GM18502 (cell line): ENCODE data around the gene MAP3K7.

Source experiments
- ATAC-seq: cut with Tn5 transposase; IDR thresholded peaks from one replicate; pipeline ENCODE4 v1.9.1; 2021; ENCODE audit warnings: mild to moderate bottlenecking; ENCODE audit not compliant: unreplicated experiment, poor library complexity

The MAP3K7 gene

GRCh38 chr6:90490030-90490716 is 96.7 kb downstream of the MAP3K7 start:
- no peak for ATAC-seq

GRCh38 chr6:90488816-90489215 is 98.1 kb downstream of the MAP3K7 start:
- no peak for ATAC-seq

GRCh38 chr6:90485635-90486277 is 101.1 kb downstream of the MAP3K7 start:
- ATAC-seq, result peak; percentile 52

GRCh38 chr6:90484903-90485302 is 102.0 kb downstream of the MAP3K7 start:
- no peak for ATAC-seq

DNA sequence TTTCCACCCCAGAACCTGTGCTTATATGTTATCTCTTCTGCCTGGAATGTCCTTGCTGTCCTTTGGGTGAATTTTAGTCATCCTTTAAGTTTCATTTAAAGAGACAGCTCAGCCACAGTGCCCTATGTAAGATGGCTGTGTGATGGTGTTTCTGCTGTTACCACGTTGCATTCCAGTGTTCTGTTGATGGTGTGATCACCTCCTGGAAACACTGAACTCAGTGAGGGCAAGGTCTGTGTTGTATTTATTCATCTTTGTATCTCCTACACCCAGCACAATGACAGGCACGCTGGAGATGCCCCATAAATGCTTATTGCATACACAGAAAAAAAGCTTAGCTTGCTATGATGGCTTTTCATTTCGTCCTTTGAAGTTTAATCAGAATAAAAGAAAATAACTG is 102.5 kb downstream of the MAP3K7 start:
- no peak for ATAC-seq

DNA sequence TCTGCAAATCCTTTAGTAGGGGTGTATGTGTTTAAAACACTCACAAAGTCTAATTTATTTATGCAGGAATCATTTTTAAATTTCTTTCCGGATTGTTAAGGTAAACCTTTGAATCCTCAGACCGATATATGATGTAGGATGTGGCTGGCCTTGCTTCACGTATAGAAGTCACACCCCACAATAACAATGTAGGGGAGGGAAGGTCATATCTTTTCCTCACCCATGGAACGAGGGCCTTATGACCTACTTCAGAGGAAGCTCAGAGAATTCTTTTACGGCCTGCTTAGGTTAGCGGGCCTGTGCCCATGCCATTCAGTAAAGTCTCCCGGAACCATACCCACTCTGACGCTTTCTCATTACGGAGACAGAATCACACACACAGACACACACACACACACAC is 102.9 kb downstream of the MAP3K7 start:
- no peak for ATAC-seq

DNA sequence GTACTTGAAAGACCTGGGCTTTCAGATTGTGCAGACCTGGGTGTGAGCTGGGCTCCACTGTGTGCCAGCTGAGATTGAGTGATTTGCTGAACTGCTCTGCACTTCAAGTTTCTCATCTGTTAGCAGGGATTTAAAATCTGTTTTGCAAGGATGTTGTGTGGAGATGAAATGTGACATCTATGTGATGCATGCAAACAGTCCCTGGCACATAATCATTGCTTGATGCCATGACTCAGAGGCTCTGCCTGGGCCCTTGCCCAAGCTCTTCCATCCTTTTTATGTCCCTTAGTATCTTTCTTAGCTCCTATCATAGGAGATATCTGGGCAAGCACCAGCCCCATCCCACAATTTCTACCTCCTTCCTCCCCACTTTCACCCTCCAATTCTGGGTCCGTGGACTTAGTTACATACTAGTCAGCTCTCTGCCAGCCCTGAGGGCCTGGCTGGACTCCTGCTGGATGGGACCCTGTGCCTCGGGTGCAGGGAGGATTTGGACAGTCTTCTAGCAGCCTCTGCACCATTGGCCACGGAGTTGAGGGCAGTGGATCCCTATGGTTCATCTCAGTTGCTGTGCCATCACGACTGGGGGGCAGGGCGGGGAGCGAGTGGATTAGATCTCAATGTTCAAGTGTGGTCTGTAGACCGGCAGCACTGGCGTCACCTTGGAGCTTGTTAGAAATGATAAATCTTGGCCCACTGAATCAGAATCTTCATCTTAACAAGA is 103.6 kb downstream of the MAP3K7 start:
- no peak for ATAC-seq

GRCh38 chr6:90480666-90481065 is 106.2 kb downstream of the MAP3K7 start:
- no peak for ATAC-seq

DNA sequence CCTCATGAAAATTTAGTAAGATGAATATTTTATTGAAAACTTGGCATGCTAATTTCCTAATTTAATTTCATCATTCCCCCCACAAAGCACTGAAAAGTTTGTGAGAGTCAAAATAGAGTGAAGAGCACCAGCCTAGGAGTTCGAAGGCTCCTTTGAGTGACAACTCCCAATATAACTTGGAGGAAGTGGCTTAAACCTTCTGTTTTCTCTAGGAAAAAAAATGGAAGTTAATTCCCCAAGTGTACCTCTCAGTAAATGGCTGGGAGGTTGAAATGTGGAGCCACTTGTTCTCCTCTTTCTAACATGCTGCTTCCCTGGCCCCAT is 107.3 kb downstream of the MAP3K7 start:
- ATAC-seq, result no peak

- ATAC-seq, result peak; percentile 88
Measured at GRCh38 chr6:90478789-90479602, 107.9 kb downstream of the MAP3K7 start.

DNA sequence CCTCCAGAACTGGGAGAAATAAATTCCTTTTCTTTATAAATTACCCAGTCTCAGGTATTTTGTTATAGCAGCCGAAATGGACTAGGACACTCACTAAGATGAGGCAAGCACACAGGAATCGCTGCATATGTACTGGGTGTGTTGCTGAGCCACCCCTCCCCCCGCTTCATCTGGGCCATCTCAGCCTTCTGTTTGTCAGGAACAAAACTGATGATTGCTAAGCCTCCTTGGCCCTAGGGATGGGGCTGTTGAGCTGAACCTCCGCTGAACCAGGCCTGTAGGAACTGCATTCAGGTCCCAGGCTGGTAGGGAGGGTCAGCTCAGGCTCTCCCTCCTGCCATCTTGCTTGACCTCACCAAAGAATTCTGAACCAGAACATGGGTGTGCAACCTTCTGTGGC is 108.6 kb downstream of the MAP3K7 start:
- no peak for ATAC-seq

- no peak for ATAC-seq
Measured at GRCh38 chr6:90477366-90477765, 109.5 kb downstream of the MAP3K7 start.

DNA sequence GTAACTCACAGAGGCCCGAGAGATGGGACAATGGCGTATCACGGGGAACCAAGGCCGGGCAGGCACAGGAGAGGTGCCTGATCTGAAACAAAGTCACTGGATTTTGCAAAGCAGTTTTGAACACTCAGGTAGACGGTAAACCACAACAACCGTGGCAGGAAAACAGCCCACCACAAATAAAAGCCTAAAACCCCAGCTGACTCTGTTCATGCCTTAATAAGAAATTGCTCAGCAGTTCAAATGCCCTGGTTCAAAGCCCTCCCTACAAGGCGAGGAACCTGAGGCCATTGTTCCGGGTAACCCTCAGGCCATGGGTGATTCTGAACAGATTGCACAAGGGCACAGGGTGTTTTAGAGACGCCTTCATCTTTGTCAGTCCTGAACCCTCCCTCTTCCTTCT is 114.2 kb downstream of the MAP3K7 start:
- no peak for ATAC-seq

DNA sequence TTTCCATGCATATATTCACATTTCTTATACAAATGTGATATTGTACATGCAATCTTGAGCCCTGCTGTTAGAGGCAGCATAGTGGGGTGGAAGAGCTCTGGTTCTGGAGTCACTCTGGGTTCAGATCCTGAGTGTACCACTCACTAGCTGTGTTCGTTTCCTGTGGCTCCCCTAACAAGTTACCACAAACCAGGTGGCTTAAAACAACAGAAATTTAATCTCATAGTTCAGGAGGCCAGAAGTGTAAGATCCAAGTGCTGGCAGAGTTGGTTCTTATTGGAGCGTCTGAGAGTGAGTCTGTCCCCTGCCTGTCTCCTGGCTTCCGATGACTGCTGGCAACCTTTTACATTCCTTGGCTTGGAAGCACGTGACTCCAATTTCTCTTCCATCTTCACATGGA is 115.6 kb downstream of the MAP3K7 start:
- no peak for ATAC-seq

- ATAC-seq, result no peak
Measured at GRCh38 chr6:90469906-90470305, 117.0 kb downstream of the MAP3K7 start.

GRCh38 chr6:90468859-90469258 is 118.0 kb downstream of the MAP3K7 start:
- no peak for ATAC-seq

DNA sequence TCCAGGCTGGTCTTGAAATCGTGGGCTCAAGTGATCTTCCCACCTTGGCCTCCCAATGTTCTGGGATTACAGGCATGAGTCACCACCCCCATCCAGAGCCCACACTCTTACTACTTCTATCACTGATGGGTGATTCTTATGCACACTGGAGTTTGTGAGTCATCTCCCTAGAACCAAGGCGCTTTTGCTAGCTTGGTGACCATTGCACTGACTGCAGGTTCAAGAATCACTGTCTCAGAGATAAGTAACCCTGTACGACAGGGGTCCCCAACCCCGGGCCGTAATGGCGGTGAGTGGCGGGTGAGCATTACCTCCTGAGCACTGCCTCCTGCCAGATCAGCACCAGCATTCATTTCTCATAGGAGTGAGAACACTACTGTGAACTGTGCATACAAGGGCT is 118.8 kb downstream of the MAP3K7 start:
- ATAC-seq, result no peak

DNA sequence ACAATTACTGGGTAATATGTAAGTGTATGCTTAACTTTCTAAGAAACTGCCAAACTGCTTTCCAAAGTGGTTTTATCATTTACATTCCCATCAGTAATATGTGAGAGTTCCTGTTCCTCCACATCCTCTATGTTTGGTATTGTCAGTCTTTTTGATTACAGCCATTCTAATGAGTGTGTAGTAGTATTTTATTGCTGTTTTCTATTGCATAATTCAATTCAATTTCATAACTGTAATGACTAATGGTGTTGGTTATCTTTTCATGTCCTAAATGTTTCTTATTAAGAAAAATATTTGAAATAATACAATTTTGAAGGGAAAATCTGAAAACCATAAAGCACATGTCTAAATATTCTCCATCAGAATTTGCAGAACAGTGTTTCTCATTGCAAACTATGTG is 119.3 kb downstream of the MAP3K7 start:
- no peak for ATAC-seq

- no peak for ATAC-seq
Measured at GRCh38 chr6:90466154-90466940, 120.5 kb downstream of the MAP3K7 start.

DNA sequence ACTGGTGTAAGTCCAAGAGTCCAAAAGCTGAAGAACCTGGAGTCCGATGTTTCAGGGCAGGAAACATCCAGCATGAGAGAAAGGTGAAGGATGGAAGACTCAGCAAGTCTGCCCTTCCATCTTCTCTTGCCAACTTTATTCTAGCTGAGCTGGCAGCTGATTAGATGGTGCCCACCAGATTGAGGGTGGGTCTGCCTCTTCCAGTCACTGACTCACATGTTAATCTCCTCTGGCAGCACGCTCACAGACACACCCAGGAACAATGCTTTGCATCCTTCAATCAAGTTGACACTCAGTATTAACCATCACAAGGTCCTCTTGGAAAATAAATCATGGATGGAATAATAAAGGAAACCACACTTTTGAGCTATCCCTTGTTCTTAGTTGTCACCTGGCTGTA is 121.2 kb downstream of the MAP3K7 start:
- no peak for ATAC-seq
